ENCODE results near the gene VWA3B.

Gene VWA3B

GRCh38 chr2:98277162-98277859, 190.3 kb downstream of the VWA3B start:
- TF ChIP-seq EZH2phosphoT487 (IDR thresholded peaks at IDR 0.05; ENCODE audit: borderline replicate concordance) (no peak), CTCF (conservative IDR thresholded peaks at IDR 0.05; ENCODE audit: low read length) (no peak)
- Histone ChIP-seq H3K27me3 (ENCODE audit: insufficient read depth, low read length, poor library complexity, severe bottlenecking) (no peaks in the 10 kb centered on the region), H3F3A (ENCODE audit: low read depth) (no peaks in the 10 kb centered on the region), H3K4me3 (ENCODE audit: low read length, poor library complexity, severe bottlenecking) (no peak overlapping the region), H3K79me2 (ENCODE audit: insufficient read depth, low read length) (no peaks in the 10 kb centered on the region), H2AFZ (ENCODE audit: low read length) (no peak overlapping the region), H3K9me3 (ENCODE audit: insufficient read depth, low read depth, low read length) (no peaks in the 10 kb centered on the region), H3K9ac (ENCODE audit: low read depth, low read length, poor library complexity, severe bottlenecking) (no peak overlapping the region), H3K4me1 (ENCODE audit: insufficient read depth, low read length, poor library complexity, severe bottlenecking) (no peaks in the 10 kb centered on the region), H4K20me1 (ENCODE audit: insufficient read depth, low read length, poor library complexity, severe bottlenecking) (no peaks in the 10 kb centered on the region), H3K4me2 (ENCODE audit: low read depth, low read length, poor library complexity, severe bottlenecking) (no peak overlapping the region), H3K9me2 (replicated peaks; ENCODE audit: low read depth, low read length) (no peaks in the 10 kb centered on the region), H3K36me3 (ENCODE audit: insufficient read depth, low read length) (no peaks in the 10 kb centered on the region)

GRCh38 chr2:98278074-98278473, 191.1 kb downstream of the VWA3B start:
- no peak overlapping the region for H3K9ac ChIP-seq (ENCODE audit: low read depth, low read length, poor library complexity, severe bottlenecking)
- H3K79me2 ChIP-seq (ENCODE audit: insufficient read depth, low read length) = no peaks in the 10 kb centered on the region
- H3K36me3 ChIP-seq (ENCODE audit: insufficient read depth, low read length) = no peaks in the 10 kb centered on the region
- no peak overlapping the region for H2AFZ ChIP-seq (ENCODE audit: low read length)
- no peaks in the 10 kb centered on the region for H3K27me3 ChIP-seq (ENCODE audit: insufficient read depth, low read length, poor library complexity, severe bottlenecking)
- no peaks in the 10 kb centered on the region for H4K20me1 ChIP-seq (ENCODE audit: insufficient read depth, low read length, poor library complexity, severe bottlenecking)
- H3K4me2 ChIP-seq (ENCODE audit: low read depth, low read length, poor library complexity, severe bottlenecking) = no peak overlapping the region
- no peaks in the 10 kb centered on the region for H3K4me1 ChIP-seq (ENCODE audit: insufficient read depth, low read length, poor library complexity, severe bottlenecking)
- no peaks in the 10 kb centered on the region for H3K9me3 ChIP-seq (ENCODE audit: insufficient read depth, low read depth, low read length)
- no peak overlapping the region for H3K4me3 ChIP-seq (ENCODE audit: low read length, poor library complexity, severe bottlenecking)
- no peaks in the 10 kb centered on the region for H3F3A ChIP-seq (ENCODE audit: low read depth)
- no peaks in the 10 kb centered on the region for H3K9me2 ChIP-seq (replicated peaks; ENCODE audit: low read depth, low read length)
- TF ChIP-seq EZH2phosphoT487 (IDR thresholded peaks at IDR 0.05; ENCODE audit: borderline replicate concordance) (no peak), CTCF (conservative IDR thresholded peaks at IDR 0.05; ENCODE audit: low read length) (no peak)

- H3K9me2 ChIP-seq (replicated peaks; ENCODE audit: low read depth, low read length) = no peaks in the 10 kb centered on the region
- H3K4me2 ChIP-seq (ENCODE audit: low read depth, low read length, poor library complexity, severe bottlenecking) = no peak overlapping the region
- no peak overlapping the region for H2AFZ ChIP-seq (ENCODE audit: low read length)
- no peak overlapping the region for H3K9ac ChIP-seq (ENCODE audit: low read depth, low read length, poor library complexity, severe bottlenecking)
- H3F3A ChIP-seq (ENCODE audit: low read depth) = no peaks in the 10 kb centered on the region
- H3K36me3 ChIP-seq (ENCODE audit: insufficient read depth, low read length) = no peaks in the 10 kb centered on the region
- H3K79me2 ChIP-seq (ENCODE audit: insufficient read depth, low read length) = no peaks in the 10 kb centered on the region
- TF ChIP-seq EZH2phosphoT487 (IDR thresholded peaks at IDR 0.05; ENCODE audit: borderline replicate concordance) = no peak
- TF ChIP-seq CTCF (conservative IDR thresholded peaks at IDR 0.05; ENCODE audit: low read length) = no peak
- H3K9me3 ChIP-seq (ENCODE audit: insufficient read depth, low read depth, low read length) = no peaks in the 10 kb centered on the region
- H3K4me3 ChIP-seq (ENCODE audit: low read length, poor library complexity, severe bottlenecking) = no peak overlapping the region
- H3K4me1 ChIP-seq (ENCODE audit: insufficient read depth, low read length, poor library complexity, severe bottlenecking) = no peaks in the 10 kb centered on the region
- peaks cover 7% of the 10 kb centered on the region for H3K27me3 ChIP-seq (ENCODE audit: insufficient read depth, low read length, poor library complexity, severe bottlenecking)
- no peaks in the 10 kb centered on the region for H4K20me1 ChIP-seq (ENCODE audit: insufficient read depth, low read length, poor library complexity, severe bottlenecking)
Measured at GRCh38 chr2:98280376-98281102, 193.6 kb downstream of the VWA3B start.
